Activated CD4-positive, alpha-beta memory T cell treated with anti-CD3 and anti-CD28 coated beads, Interleukin-2, amount 10 ng/mL, durations not matched to agents 7 days and 5 days (primary cell): ENCODE results near the gene LRRC39. TPM values are rescaled to one million over a fixed set of nuclear protein-coding genes. Genes with fewer than 3 reads are reported as not detected.
"Not testable (repeated sequence)": the region's sequence is repeated elsewhere in the genome, so short reads cannot be mapped to it uniquely, and the experiment has no call there.

Experiments used
- CTCF ChIA-PET: fragments of 350-600 bp; sonication (Branson Sonifier 250); formaldehyde crosslinking; loops from one replicate; lab custom pipeline; 2021; ENCODE audit warnings: antibody characterized with exemption, inconsistent platforms; lab: Charles Lee
- POLR2A ChIA-PET: fragments of 350-600 bp; sonication (Branson Sonifier 250); formaldehyde crosslinking; loops from one replicate; lab custom pipeline; 2021; ENCODE audit warnings: antibody characterized with exemption; lab: Charles Lee
- DNase-seq: peaks from one replicate; pipeline ENCODE4 v3.0.0-alpha.2; 2020
- H3K27ac Mint-ChIP-seq: one replicate; pipeline ENCODE4 v1.8.0; 2021; ENCODE audit warnings: mild to moderate bottlenecking, mixed read lengths
- H3K27me3 Mint-ChIP-seq: one replicate; pipeline ENCODE4 v1.8.0; 2021; ENCODE audit warnings: mixed read lengths
- H3K36me3 Mint-ChIP-seq: one replicate; pipeline ENCODE4 v1.8.0; 2021; ENCODE audit warnings: low read depth, mixed read lengths
- H3K4me1 Mint-ChIP-seq: one replicate; pipeline ENCODE4 v1.8.0; 2021; ENCODE audit warnings: mixed read lengths
- H3K4me3 Mint-ChIP-seq: one replicate; pipeline ENCODE4 v1.8.0; 2021; ENCODE audit warnings: mild to moderate bottlenecking, mixed read lengths
- H3K9me3 Mint-ChIP-seq: one replicate; pipeline ENCODE4 v1.8.0; 2021; ENCODE audit warnings: mixed read lengths
- total RNA-seq, 2 experiments: library from RNA; stranded (reverse); gene quantifications; one replicate each; pipeline ENCODE4 v1.2.3, GENCODE V29; 2021

The LRRC39 gene
- total RNA-seq = under 1 TPM; 0.53 to 0.60 TPM

GRCh38 chr1:100178091-100178490, at the start of gene LRRC39:
Gene LRRC39 (minus strand): TSS chr1:100178256. CDS start chr1:100168516, 9,740 bp downstream.
- POLR2A ChIA-PET = no interaction called here
- no peak within 1 kb of the TSS for H3K4me3 Mint-ChIP-seq
- no peaks in the 10 kb centered on the region for H3K9me3 Mint-ChIP-seq
- H3K36me3 Mint-ChIP-seq = no peaks in the 10 kb centered on the region
- DNase-seq = no peak
- H3K4me1 Mint-ChIP-seq = no peaks in the 10 kb centered on the region
- CTCF ChIA-PET = no interaction called here
- no peak within 1 kb of the TSS for H3K27ac Mint-ChIP-seq
- H3K27me3 Mint-ChIP-seq = peaks cover 2% of the 10 kb centered on the region

- no peak overlapping the region for H3K4me3 Mint-ChIP-seq
- H3K4me1 Mint-ChIP-seq = peaks cover 3% of the 10 kb centered on the region
- ChIA-PET CTCF (no interaction called here), POLR2A (interaction anchor here (0.9 kb wide), 1 partner anchor 43 kb away, joined by 3 read pairs; the partner anchor contains the start of gene RTCA)
- no peaks in the 10 kb centered on the region for H3K9me3 Mint-ChIP-seq
- peaks cover 18% of the 10 kb centered on the region for H3K36me3 Mint-ChIP-seq
- H3K27ac Mint-ChIP-seq = no peak overlapping the region
- H3K27me3 Mint-ChIP-seq = no peaks in the 10 kb centered on the region
- DNase-seq = no peak
Observed at GRCh38 chr1:100222428-100222827, 44.4 kb upstream of the LRRC39 start.

- ChIA-PET CTCF (no interaction called here), POLR2A (no interaction called here)
- Mint-ChIP-seq H3K4me3 (no peak overlapping the region), H3K27ac (no peak overlapping the region), H3K27me3 (no peaks in the 10 kb centered on the region), H3K36me3 (peaks cover 25% of the 10 kb centered on the region), H3K4me1 (peaks cover 3% of the 10 kb centered on the region), H3K9me3 (no peaks in the 10 kb centered on the region)
- no peak for DNase-seq
Observed at GRCh38 chr1:100219883-100220282, 41.8 kb upstream of the LRRC39 start.

GRCh38 chr1:100219457-100219856, 41.4 kb upstream of the LRRC39 start:
- H3K27me3 Mint-ChIP-seq = no peaks in the 10 kb centered on the region
- H3K36me3 Mint-ChIP-seq = peaks cover 28% of the 10 kb centered on the region
- CTCF ChIA-PET = no interaction called here
- DNase-seq = no peak
- no peak overlapping the region for H3K4me3 Mint-ChIP-seq
- H3K4me1 Mint-ChIP-seq = peaks cover 3% of the 10 kb centered on the region
- H3K27ac Mint-ChIP-seq = no peak overlapping the region
- POLR2A ChIA-PET = no interaction called here
- H3K9me3 Mint-ChIP-seq = no peaks in the 10 kb centered on the region

GRCh38 chr1:100217834-100218233, 39.8 kb upstream of the LRRC39 start:
- H3K27me3 Mint-ChIP-seq = no peaks in the 10 kb centered on the region
- no peak overlapping the region for H3K27ac Mint-ChIP-seq
- H3K4me1 Mint-ChIP-seq = no peaks in the 10 kb centered on the region
- ChIA-PET CTCF (interaction anchor here (0.9 kb wide), 1 partner anchor 9 kb away, joined by 3 read pairs; no protein-coding TSS in a partner anchor), POLR2A (interaction anchor here (1.2 kb wide), 1 partner anchor 30 kb away, joined by 3 read pairs; no protein-coding TSS in a partner anchor)
- H3K9me3 Mint-ChIP-seq = no peaks in the 10 kb centered on the region
- DNase-seq = no peak
- H3K4me3 Mint-ChIP-seq = no peak overlapping the region
- H3K36me3 Mint-ChIP-seq = peaks cover 30% of the 10 kb centered on the region

- Mint-ChIP-seq H3K9me3 (no peaks in the 10 kb centered on the region), H3K27me3 (no peaks in the 10 kb centered on the region), H3K27ac (no peak overlapping the region), H3K36me3 (peaks cover 38% of the 10 kb centered on the region), H3K4me1 (no peaks in the 10 kb centered on the region), H3K4me3 (no peak overlapping the region)
- DNase-seq = no peak
- CTCF ChIA-PET = interaction anchor here (0.7 kb wide), 1 partner anchor 171 kb away, joined by 3 read pairs; no protein-coding TSS in a partner anchor
- POLR2A ChIA-PET = interaction anchor here (1.5 kb wide), 1 partner anchor 50 kb away, joined by 5 read pairs; the partner anchor contains the start of gene RTCA
Observed at GRCh38 chr1:100215101-100215500, 37.0 kb upstream of the LRRC39 start.

- CTCF ChIA-PET = no interaction called here
- H3K36me3 Mint-ChIP-seq = peaks cover 33% of the 10 kb centered on the region
Observed at GRCh38 chr1:100213141-100213540, 35.1 kb upstream of the LRRC39 start.

GRCh38 chr1:100206301-100206700, 28.2 kb upstream of the LRRC39 start:
- Mint-ChIP-seq H3K27ac (no peak overlapping the region), H3K27me3 (no peaks in the 10 kb centered on the region), H3K4me3 (no peak overlapping the region), H3K36me3 (peaks cover 60% of the 10 kb centered on the region), H3K4me1 (no peaks in the 10 kb centered on the region), H3K9me3 (peaks cover 8% of the 10 kb centered on the region)
- DNase-seq = no peak
- POLR2A ChIA-PET = no interaction called here
- CTCF ChIA-PET = no interaction called here

More at GRCh38 chr1:100213141-100213540, 35.1 kb upstream of the LRRC39 start:
- Mint-ChIP-seq H3K9me3 (no peaks in the 10 kb centered on the region), H3K27ac (no peak overlapping the region), H3K4me3 (no peak overlapping the region), H3K4me1 (no peaks in the 10 kb centered on the region), H3K27me3 (no peaks in the 10 kb centered on the region)
- DNase-seq = no peak
- POLR2A ChIA-PET = no interaction called here

- Mint-ChIP-seq H3K36me3 (peaks cover 66% of the 10 kb centered on the region), H3K9me3 (peaks cover 11% of the 10 kb centered on the region)
- H3K4me1 Mint-ChIP-seq, POLR2A ChIA-PET, CTCF ChIA-PET, H3K27me3 Mint-ChIP-seq, H3K27ac Mint-ChIP-seq, H3K4me3 Mint-ChIP-seq, DNase-seq: not testable (repeated sequence)
Observed at GRCh38 chr1:100205593-100205992, 27.5 kb upstream of the LRRC39 start.

- H3K4me1 Mint-ChIP-seq, CTCF ChIA-PET, H3K27ac Mint-ChIP-seq, H3K4me3 Mint-ChIP-seq, DNase-seq, H3K27me3 Mint-ChIP-seq, POLR2A ChIA-PET: not testable (repeated sequence)
- Mint-ChIP-seq H3K9me3 (peaks cover 11% of the 10 kb centered on the region), H3K36me3 (peaks cover 68% of the 10 kb centered on the region)
Observed at GRCh38 chr1:100205103-100205502, 27.0 kb upstream of the LRRC39 start.

GRCh38 chr1:100202703-100203102, 24.6 kb upstream of the LRRC39 start:
- H3K36me3 Mint-ChIP-seq = peaks cover 76% of the 10 kb centered on the region
- H3K27me3 Mint-ChIP-seq = not testable (repeated sequence)

GRCh38 chr1:100200060-100200459, 22.0 kb upstream of the LRRC39 start:
- CTCF ChIA-PET, H3K27me3 Mint-ChIP-seq, H3K4me3 Mint-ChIP-seq, H3K27ac Mint-ChIP-seq, DNase-seq, H3K9me3 Mint-ChIP-seq, H3K4me1 Mint-ChIP-seq: not testable (repeated sequence)
- POLR2A ChIA-PET = interaction anchor here (0.6 kb wide), 1 partner anchor 422 kb away, joined by 4 read pairs; no protein-coding TSS in a partner anchor
- H3K36me3 Mint-ChIP-seq = peaks cover 72% of the 10 kb centered on the region

More at GRCh38 chr1:100202703-100203102, 24.6 kb upstream of the LRRC39 start:
- CTCF ChIA-PET, DNase-seq, H3K4me3 Mint-ChIP-seq, POLR2A ChIA-PET, H3K4me1 Mint-ChIP-seq, H3K27ac Mint-ChIP-seq: not testable (repeated sequence)
- H3K9me3 Mint-ChIP-seq = peaks cover 11% of the 10 kb centered on the region

- Mint-ChIP-seq H3K27ac (no peak overlapping the region), H3K27me3 (no peaks in the 10 kb centered on the region), H3K36me3 (peaks cover 57% of the 10 kb centered on the region), H3K4me1 (no peaks in the 10 kb centered on the region), H3K9me3 (peaks cover 6% of the 10 kb centered on the region), H3K4me3 (no peak overlapping the region)
- POLR2A ChIA-PET = no interaction called here
- DNase-seq = no peak
- CTCF ChIA-PET = no interaction called here
Observed at GRCh38 chr1:100198596-100198995, 20.5 kb upstream of the LRRC39 start.

GRCh38 chr1:100188617-100189016, 10.6 kb upstream of the LRRC39 start:
- no peaks in the 10 kb centered on the region for H3K4me1 Mint-ChIP-seq
- H3K36me3 Mint-ChIP-seq = peaks cover 4% of the 10 kb centered on the region
- no peaks in the 10 kb centered on the region for H3K27me3 Mint-ChIP-seq
- H3K27ac Mint-ChIP-seq = no peak overlapping the region
- no peak overlapping the region for H3K4me3 Mint-ChIP-seq
- no peaks in the 10 kb centered on the region for H3K9me3 Mint-ChIP-seq
- no peak for DNase-seq
- ChIA-PET POLR2A (no interaction called here), CTCF (no interaction called here)
